IPS-15b (cell line): ENCODE data around the gene BCAS3.

ENCODE experiments used
- H3K27me3 ChIP-seq: one replicate; pipeline ENCODE4 v1.6.1; 2013; ENCODE audit warnings: low read length; ENCODE audit not compliant: control insufficient read depth, insufficient read depth
- H3K36me3 ChIP-seq: one replicate; pipeline ENCODE4 v1.6.1; 2013; ENCODE audit warnings: low read length; ENCODE audit not compliant: control insufficient read depth, insufficient read depth
- H3K4me1 ChIP-seq: one replicate; pipeline ENCODE4 v1.6.1; 2013; ENCODE audit warnings: mild to moderate bottlenecking, low read length; ENCODE audit not compliant: control insufficient read depth, insufficient read depth
- H3K4me3 ChIP-seq: one replicate; pipeline ENCODE4 v1.5.1; 2013; ENCODE audit warnings: low read depth, low read length
- H3K9ac ChIP-seq: one replicate; pipeline ENCODE4 v1.6.1; 2013; ENCODE audit warnings: low read depth, mild to moderate bottlenecking, low read length
- H3K9me3 ChIP-seq: one replicate; pipeline ENCODE4 v1.6.1; 2013; ENCODE audit warnings: mild to moderate bottlenecking, low read length; ENCODE audit not compliant: control insufficient read depth, insufficient read depth

BCAS3 gene

GRCh38 chr17:60893475-60893874, 215.8 kb downstream of the BCAS3 start:
- Histone ChIP-seq H3K9ac (no peak overlapping the region), H3K9me3 (no peaks in the 10 kb centered on the region), H3K27me3 (no peaks in the 10 kb centered on the region), H3K4me1 (no peaks in the 10 kb centered on the region), H3K36me3 (no peaks in the 10 kb centered on the region), H3K4me3 (no peak overlapping the region)

GRCh38 chr17:60896996-60897395, 219.3 kb downstream of the BCAS3 start:
- Histone ChIP-seq H3K9me3 (no peaks in the 10 kb centered on the region), H3K4me3 (no peak overlapping the region), H3K36me3 (no peaks in the 10 kb centered on the region), H3K9ac (no peak overlapping the region), H3K4me1 (no peaks in the 10 kb centered on the region), H3K27me3 (no peaks in the 10 kb centered on the region)

- Histone ChIP-seq H3K27me3 (no peaks in the 10 kb centered on the region), H3K4me1 (no peaks in the 10 kb centered on the region), H3K4me3 (no peak overlapping the region), H3K9ac (no peak overlapping the region), H3K9me3 (no peaks in the 10 kb centered on the region), H3K36me3 (no peaks in the 10 kb centered on the region)
Observed at GRCh38 chr17:60899115-60899514, 221.5 kb downstream of the BCAS3 start.

- Histone ChIP-seq H3K27me3 (no peaks in the 10 kb centered on the region), H3K4me3 (no peak overlapping the region), H3K36me3 (no peaks in the 10 kb centered on the region), H3K9me3 (no peaks in the 10 kb centered on the region), H3K4me1 (no peaks in the 10 kb centered on the region), H3K9ac (no peak overlapping the region)
Observed at GRCh38 chr17:60900688-60901087, 223.0 kb downstream of the BCAS3 start.

- Histone ChIP-seq H3K9ac (no peak overlapping the region), H3K4me3 (no peak overlapping the region), H3K4me1 (no peaks in the 10 kb centered on the region), H3K27me3 (no peaks in the 10 kb centered on the region), H3K9me3 (no peaks in the 10 kb centered on the region), H3K36me3 (no peaks in the 10 kb centered on the region)
Observed at GRCh38 chr17:60901242-60901641, 223.6 kb downstream of the BCAS3 start.

GRCh38 chr17:60901806-60902205, 224.2 kb downstream of the BCAS3 start:
- H3K4me1 ChIP-seq: no peaks in the 10 kb centered on the region
- H3K9ac ChIP-seq: no peak overlapping the region

GRCh38 chr17:60902399-60902798, 224.7 kb downstream of the BCAS3 start:
- no peak overlapping the region for H3K4me3 ChIP-seq
- no peaks in the 10 kb centered on the region for H3K4me1 ChIP-seq
- no peaks in the 10 kb centered on the region for H3K9me3 ChIP-seq
- no peaks in the 10 kb centered on the region for H3K27me3 ChIP-seq
- H3K9ac ChIP-seq: no peak overlapping the region
- no peaks in the 10 kb centered on the region for H3K36me3 ChIP-seq

More at GRCh38 chr17:60901806-60902205, 224.2 kb downstream of the BCAS3 start:
- H3K27me3 ChIP-seq: no peaks in the 10 kb centered on the region
- no peak overlapping the region for H3K4me3 ChIP-seq
- H3K36me3 ChIP-seq: no peaks in the 10 kb centered on the region
- no peaks in the 10 kb centered on the region for H3K9me3 ChIP-seq

- H3K9me3 ChIP-seq: no peaks in the 10 kb centered on the region
- no peak overlapping the region for H3K9ac ChIP-seq
- H3K4me3 ChIP-seq: no peak overlapping the region
- no peaks in the 10 kb centered on the region for H3K4me1 ChIP-seq
- no peaks in the 10 kb centered on the region for H3K36me3 ChIP-seq
- H3K27me3 ChIP-seq: no peaks in the 10 kb centered on the region
Observed at GRCh38 chr17:60904582-60904981, 226.9 kb downstream of the BCAS3 start.

GRCh38 chr17:60905709-60906108, 228.1 kb downstream of the BCAS3 start:
- Histone ChIP-seq H3K9me3 (no peaks in the 10 kb centered on the region), H3K36me3 (no peaks in the 10 kb centered on the region), H3K9ac (no peak overlapping the region), H3K4me3 (no peak overlapping the region), H3K4me1 (no peaks in the 10 kb centered on the region), H3K27me3 (no peaks in the 10 kb centered on the region)

- Histone ChIP-seq H3K9ac (no peak overlapping the region), H3K36me3 (no peaks in the 10 kb centered on the region), H3K4me1 (no peaks in the 10 kb centered on the region), H3K9me3 (no peaks in the 10 kb centered on the region), H3K27me3 (no peaks in the 10 kb centered on the region), H3K4me3 (no peak overlapping the region)
Observed at GRCh38 chr17:60908324-60908723, 230.7 kb downstream of the BCAS3 start.

GRCh38 chr17:60909405-60909804, 231.8 kb downstream of the BCAS3 start:
- H3K27me3 ChIP-seq: no peaks in the 10 kb centered on the region
- H3K9me3 ChIP-seq: no peaks in the 10 kb centered on the region
- no peak overlapping the region for H3K9ac ChIP-seq
- no peaks in the 10 kb centered on the region for H3K36me3 ChIP-seq
- no peak overlapping the region for H3K4me3 ChIP-seq
- no peaks in the 10 kb centered on the region for H3K4me1 ChIP-seq

- H3K36me3 ChIP-seq: no peaks in the 10 kb centered on the region
- no peaks in the 10 kb centered on the region for H3K27me3 ChIP-seq
- H3K4me1 ChIP-seq: no peaks in the 10 kb centered on the region
- H3K9ac ChIP-seq: no peak overlapping the region
- no peak overlapping the region for H3K4me3 ChIP-seq
- H3K9me3 ChIP-seq: no peaks in the 10 kb centered on the region
Observed at GRCh38 chr17:60910415-60910814, 232.8 kb downstream of the BCAS3 start.

- H3K4me3 ChIP-seq: no peak overlapping the region
- H3K4me1 ChIP-seq: no peaks in the 10 kb centered on the region
- no peak overlapping the region for H3K9ac ChIP-seq
- no peaks in the 10 kb centered on the region for H3K36me3 ChIP-seq
- no peaks in the 10 kb centered on the region for H3K27me3 ChIP-seq
- H3K9me3 ChIP-seq: no peaks in the 10 kb centered on the region
Observed at GRCh38 chr17:60914078-60914477, 236.4 kb downstream of the BCAS3 start.
